ENCODE results near the gene NR4A1.

Gene NR4A1

GRCh38 chr12:52050758-52051541 lies at the start of gene NR4A1:
NR4A1 (plus strand) TSS chr12:52051442; CDS start chr12:52054329, 2,887 bp downstream.
- DNase-seq = peak; percentile 98

DNA sequence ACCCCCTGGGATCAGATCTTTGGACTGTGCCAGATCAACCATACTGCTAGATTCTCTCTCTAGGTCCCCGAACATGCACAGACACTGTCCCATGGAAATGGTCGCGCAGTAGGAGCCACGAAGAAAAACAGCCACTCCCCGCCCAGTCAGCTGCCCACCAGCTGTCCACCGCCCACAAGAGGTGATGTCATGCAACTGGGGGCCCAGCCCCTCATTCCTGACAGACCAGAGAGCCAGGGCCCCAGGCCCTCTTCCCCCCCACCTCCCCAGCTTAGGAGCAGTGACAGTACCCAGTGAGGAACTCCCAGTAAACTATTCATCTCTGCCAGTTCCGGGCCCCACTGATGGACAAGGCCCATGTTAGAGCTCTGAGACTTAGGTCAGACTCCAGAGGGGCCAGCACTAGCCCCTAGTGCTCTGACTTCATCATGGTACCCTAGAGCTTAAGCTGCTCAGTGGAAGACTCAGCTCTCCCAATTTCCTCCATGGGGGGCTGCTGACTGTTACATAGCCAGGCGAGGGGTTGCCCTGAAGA lies 48.2 kb upstream of the NR4A1 start:
- no peak for DNase-seq

GRCh38 chr12:52003591-52003990 lies 47.7 kb upstream of the NR4A1 start:
- no peak for DNase-seq

GRCh38 chr12:52004042-52004648 lies 47.1 kb upstream of the NR4A1 start:
- DNase-seq = no peak

DNA sequence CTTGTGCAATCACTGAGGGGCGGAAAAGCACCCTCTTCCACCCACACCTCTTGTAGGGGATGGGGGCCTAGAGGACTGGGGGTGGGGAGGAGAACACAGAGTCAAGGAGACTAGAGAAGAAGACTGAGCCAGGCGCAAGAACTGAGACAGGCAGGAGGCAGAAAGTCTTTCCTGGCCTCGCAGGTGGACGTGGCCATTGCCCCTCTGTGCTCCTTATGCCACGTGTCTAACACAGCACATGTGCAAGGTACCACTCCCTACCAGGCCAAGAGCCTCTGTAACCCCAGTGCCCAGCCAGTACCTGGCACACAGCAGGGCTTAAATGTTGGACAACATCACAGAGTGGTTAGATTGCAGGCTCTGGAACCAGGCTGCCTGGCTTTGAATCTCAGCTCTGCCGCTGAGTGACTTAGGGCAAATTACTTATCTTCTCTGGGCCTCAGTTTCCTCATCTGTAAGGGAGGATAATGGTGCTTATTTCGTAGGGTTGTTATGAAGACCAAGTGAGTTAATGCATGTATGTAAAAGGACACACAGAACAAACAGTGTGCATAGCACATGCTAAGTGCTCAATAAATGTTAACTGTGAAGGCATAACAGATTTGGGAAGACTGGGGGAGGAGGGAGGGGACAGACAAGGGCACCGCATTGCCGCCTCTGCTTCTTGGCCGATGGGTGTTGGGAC lies 45.9 kb upstream of the NR4A1 start:
- no peak for DNase-seq

DNA sequence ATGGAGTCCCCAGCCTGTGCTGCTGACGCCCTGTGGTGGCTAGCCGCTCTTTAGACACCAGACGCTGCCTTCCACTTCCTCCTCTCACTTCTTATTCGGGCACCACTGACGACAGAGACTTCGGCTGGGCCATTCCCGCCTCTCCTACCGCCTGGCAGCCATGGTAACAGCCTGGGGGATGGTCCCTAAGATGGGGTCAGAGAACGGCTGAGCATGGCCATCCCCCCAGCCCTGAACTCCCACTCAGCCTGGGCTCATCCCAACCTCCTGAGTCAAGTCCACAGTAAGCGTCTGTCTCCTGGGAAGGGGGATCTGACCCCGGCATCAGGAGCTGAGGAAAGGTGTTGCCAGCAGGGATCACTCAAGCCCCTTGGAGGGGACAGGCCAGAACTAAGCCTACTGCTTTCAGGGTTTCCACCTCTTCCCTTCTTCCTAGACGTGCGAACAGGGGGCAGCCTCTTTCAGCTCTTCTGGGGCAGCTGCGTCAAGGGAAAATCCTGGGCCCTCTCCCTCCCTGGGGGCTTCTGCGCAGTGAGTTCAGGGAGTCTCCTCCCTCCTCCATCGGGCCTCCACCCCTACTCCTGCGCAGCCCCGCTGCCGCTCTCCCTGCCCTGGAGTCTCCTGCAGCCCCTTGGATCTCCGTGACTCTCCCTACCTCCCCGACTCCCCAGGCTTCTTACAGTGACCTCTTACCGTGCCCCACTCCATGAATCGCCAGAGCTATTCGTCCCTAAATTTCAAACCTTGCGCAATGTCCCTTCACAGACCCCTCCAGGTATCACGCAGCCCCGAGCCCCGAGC lies 45.1 kb upstream of the NR4A1 start:
- peak; percentile 51 for DNase-seq

- peak; percentile 90 for DNase-seq
Observed at GRCh38 chr12:52006726-52007157, 44.5 kb upstream of the NR4A1 start, which contains the start of gene TAMALIN. TAMALIN (plus strand) TSS chr12:52006946; CDS start chr12:52007020, 74 bp downstream.

- peak; percentile 62 for DNase-seq
Observed at GRCh38 chr12:52007158-52007921, 43.9 kb upstream of the NR4A1 start.

GRCh38 chr12:52007982-52008510 lies 43.2 kb upstream of the NR4A1 start:
- no peak for DNase-seq

DNA sequence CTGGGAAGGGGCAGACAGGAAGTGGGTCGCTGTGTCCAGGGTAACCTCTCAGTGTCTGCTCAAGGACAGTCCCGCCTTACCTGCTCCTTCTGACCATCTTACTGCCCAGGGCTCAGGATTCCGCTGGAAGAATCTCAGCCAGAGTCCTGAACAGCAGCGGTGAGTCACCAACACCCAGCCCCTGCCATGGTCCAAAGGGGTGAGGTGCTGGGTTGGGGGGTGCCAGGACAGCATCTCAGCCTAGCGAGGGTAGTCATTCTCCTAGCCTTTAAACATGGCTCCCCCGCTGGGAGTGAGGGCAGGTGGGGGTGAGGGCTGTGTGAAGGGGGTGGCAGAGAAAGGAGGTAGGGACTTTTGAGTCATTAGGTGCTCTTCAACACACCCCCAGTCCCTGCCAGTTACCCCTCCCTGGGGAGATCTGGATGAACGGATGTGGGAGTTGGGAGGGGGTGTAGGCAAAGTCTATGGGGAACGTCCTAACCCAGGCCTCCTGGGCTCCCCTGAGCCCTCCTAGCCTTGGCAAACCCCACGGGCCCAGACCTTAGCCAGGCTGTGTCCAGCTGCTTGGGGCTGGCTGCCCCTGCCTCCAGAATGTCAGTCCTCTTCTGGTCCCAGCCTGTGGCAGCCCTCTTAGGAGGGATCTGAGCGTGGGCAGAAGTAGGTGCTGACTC lies 42.0 kb upstream of the NR4A1 start:
- DNase-seq = no peak

DNA sequence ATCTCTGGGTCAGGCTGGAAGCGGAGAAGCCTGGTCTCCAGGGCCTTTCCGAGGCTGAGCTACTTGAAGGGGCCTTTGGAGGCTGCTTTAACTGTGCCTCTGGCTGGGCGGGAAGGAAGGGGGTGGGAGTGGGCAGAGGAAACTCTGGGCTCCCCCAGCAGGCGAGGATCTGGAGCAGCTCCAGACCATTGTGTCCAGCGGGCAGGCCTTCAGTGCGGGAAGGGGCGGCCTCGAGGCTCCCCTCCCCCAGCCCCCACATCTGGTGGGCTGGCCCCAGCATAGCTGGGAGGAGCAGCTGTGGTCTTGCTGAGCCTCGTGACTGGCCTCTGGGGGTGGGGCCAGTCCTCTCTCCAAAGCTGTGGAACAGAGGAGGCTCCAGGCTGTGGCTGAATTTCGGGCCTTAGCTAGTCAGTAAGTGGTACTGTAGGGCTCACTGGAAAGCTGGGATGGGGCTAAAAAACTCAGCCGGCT lies 41.1 kb upstream of the NR4A1 start:
- peak; percentile 97 for DNase-seq

- DNase-seq = peak; percentile 31
Observed at GRCh38 chr12:52010692-52011601, 40.3 kb upstream of the NR4A1 start.

DNA sequence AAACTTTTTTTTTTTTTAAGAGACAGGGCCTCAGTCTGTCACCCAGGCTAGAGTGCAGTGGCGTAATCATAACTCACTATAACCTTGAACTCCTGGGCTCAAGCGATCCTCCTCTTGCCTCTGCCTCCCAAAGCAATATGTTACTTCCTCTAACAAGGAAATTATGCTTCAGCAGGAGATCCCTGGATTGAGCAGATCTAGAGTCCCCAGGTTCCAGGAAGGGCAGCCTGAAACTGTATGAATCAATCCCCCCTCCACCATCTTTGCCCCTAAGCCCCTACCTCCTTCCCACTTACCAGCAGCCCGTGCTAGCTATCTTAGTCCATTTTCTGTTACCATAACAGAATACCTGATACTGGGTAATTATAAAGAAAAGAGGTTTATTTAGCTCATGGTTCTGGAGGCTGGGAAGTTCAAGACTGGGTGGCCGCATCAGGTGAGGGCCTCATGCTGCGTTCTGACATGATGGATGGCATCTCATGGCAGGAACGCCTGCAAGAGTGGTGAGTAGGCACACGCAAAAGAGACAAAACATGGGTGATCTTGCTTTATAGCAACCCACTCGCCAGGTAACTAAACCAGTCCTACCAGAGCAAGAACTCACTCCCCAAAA lies 39.5 kb upstream of the NR4A1 start:
- DNase-seq = no peak

DNA sequence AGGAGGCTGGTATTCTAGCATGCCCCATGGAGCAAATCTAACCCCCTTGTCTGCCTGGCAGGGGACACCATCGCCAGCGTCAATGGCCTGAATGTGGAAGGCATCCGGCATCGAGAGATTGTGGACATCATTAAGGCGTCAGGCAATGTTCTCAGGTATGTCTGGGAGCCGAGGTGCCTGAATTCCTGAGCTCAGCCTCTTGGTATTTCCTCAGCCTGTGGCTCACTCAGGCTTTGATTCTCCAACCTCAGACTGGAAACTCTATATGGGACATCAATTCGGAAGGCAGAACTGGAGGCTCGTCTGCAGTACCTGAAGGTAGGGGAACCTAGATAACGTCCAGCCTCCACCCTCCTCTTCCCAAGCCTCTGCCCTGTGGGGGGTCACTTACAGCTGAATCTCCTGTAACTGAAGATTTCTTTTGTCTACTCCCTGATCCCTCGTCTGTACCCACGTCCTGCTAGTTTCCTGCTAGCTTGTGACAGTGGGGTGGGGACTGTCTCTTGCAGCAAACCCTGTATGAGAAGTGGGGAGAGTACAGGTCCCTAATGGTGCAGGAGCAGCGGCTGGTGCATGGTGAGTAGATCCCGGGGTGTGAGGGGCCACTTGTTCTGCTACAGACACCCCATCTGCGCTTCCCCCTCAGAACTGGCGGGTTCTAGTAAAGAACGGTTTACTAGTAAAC lies 37.5 kb upstream of the NR4A1 start:
- no peak for DNase-seq

DNA sequence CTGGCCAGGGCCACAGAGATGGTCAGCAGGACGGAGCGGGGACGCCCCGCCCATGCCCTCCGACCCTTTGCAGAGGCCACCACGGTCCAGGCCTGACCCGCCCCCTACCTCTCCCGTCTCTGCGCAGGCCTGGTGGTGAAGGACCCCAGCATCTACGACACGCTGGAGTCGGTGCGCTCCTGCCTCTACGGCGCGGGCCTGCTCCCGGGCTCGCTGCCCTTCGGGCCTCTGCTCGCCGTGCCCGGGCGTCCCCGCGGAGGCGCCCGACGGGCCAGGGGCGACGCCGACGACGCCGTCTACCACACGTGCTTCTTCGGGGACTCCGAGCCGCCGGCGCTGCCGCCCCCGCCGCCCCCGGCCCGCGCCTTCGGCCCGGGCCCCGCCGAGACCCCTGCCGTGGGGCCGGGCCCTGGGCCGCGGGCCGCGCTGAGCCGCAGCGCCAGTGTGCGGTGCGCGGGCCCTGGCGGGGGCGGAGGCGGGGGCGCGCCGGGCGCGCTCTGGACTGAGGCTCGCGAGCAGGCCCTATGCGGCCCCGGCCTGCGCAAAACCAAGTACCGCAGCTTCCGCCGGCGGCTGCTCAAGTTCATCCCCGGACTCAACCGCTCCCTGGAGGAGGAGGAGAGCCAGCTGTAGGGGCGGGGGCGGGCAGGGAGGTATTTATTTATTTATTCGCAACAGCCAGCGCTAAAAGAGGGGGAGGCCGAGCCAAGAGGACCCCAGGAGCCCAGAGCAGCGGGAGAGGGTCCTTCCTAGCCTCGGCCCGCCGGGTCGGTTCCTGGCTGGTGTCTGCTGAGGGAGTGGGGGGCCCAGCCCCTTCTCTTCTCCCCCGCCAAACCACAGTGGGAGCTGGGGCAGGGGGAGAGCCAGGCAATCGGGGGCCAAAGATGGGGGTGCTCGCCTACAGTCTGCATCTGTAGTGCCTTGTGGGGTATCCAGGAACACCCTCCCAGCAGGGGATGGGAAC lies 36.4 kb upstream of the NR4A1 start:
- DNase-seq = peak; percentile 65

DNA sequence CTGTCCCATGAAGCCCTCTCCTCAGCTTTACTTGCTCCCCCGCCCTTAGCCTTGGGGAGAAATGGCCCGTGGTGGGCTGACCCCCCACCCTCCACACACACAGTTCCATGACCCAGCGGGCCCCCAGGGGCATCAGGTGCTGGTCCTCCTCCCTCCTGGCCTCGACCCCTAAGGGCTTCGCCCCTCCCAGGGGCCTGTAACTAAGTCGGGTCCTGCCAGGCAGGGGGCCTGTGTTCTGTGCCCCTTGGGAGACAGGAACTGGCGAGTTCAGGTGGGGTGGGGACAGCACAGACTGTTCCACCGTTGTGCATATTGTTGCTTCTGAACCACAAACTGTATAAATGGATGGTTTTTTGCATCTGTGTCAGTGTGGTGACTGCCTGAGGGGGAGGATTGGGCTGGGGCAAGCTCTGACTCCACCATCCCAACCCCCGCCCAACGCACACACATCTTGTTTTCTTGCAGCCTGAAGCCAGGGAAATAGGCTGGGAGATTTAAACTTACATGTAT lies 35.7 kb upstream of the NR4A1 start:
- DNase-seq = peak; percentile 47
